Placental pericyte (primary cell): ENCODE data around the gene COPS6. TPM values are rescaled to one million over a fixed set of nuclear protein-coding genes. Genes with fewer than 3 reads are reported as not detected.

ENCODE experiments used
- small RNA-seq: library from RNA; depleted of rRNA; stranded (forward); fragments of <200 nt; gene quantifications from one replicate; pipeline ENCODE3, GENCODE V24; 2012; ENCODE audit warnings: low replicate concordance
- total RNA-seq: library from RNA; depleted of rRNA; stranded (reverse); fragments of >200 nt; gene quantifications from 2 replicates; pipeline ENCODE4 v1.2.3, GENCODE V29; 2012

COPS6 gene
- 122 and 154 TPM in 2 replicates for total RNA-seq

DNA sequence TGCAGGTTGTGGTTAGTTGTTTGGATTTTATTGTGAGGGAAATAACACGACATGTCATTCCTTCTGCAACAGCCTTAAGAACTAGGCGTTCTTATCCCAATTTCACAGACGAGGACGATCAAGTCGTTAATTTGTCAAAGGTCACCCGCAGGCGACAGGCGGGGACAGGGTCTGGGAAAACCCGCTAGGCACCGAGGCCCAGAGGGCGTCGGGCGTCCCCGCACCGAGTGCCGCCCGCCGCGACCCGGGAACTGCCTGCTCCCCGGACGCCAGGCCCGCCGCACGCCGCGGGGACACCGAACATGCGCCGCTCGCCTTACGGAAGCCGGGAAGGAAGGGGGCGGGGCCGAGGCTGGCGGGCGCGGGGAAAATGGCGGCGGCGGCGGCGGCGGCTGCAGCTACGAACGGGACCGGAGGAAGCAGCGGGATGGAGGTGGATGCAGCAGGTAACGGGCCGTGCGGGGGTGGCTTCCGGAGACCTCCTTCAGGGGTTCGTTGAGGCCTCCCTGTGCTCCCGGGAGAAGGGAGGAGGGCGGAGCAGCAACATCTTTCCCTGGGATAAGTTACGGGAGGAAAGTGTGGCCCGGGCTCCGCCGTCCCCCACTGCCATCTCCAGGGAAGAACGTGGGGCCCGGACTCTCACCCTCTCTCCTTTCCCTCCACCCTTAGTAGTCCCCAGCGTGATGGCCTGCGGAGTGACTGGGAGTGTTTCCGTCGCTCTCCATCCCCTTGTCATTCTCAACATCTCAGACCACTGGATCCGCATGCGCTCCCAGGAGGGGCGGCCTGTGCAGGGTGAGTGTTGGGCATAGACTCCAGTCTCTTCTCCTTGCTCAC lies at the start of gene COPS6:
TSS of gene COPS6 (plus strand) at position 349 of the 837 bp plus-strand sequence. CDS start at position 371, 22 bp downstream.

DNA sequence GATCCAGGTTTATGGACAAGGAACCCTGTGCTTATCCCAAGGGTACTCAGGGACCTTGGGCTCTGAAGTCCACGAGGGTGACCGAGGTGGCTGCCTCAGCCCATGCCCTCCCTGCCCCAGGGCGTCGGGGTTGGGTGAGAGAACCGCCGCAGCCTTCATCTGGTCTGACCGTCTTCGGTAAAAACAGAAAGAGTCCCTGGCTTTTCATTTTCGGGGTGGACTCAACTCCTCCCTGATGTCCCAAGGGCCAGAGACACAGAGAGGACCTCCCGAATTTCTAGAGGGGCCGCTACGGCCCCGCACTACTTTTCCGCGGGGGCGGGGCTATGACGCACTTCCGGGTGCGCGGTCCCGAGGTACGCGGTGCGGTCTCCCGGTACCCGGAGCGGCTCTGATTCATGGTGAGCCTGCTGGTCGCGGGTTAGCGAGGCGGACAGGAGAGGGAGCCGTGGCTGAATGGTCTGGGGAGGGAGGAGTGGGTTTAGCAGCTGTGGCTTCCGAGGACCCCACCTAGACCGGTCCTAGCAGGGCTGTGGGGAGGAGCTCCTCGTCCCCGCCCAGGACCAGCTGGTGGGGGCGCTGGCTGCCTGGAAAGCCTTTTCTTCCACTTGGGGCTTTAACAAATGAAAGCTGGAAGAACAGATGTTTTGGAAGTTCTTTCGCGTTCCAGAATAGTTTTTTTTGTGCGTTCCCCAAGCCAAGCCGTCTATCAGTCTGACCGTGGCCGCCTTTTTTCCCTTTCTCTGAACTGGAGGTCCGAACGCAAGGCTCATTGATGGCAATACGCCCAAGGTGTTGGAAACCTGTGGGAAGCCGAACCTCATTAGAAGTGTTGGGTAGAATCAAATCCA lies 39.1 kb upstream of the COPS6 start, which contains the start of gene ZSCAN21:
TSS of gene ZSCAN21 (plus strand) at position 334 of the 851 bp plus-strand sequence. CDS start 7,233 bp downstream, outside the sequence.

DNA sequence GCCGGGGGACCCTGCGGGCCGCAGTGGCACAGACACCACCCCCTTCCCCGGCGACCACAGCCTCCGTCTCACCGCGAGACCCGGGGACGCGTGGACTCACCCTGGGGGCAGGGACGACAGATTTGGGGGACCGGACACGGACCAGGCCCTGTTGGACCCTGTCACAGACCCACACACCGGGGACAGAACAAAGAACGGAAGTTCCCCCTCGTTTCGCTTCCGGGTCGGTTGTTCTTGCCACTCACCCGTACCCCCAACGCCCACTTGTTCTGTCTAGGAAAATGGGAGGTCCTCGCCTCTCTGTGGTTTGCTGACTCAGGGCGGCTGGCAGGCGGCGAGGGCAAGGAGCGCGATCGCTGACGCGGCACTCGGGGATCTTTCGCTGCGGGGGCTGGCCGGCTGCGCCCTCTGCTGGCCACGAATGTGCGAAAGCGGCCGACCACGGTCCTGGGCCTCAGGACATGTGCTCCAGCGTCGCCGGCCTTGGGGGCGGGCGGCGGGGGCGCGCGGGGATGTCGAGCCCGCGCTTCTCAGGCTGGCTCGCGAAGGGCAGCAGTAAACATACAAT lies 7.2 kb upstream of the COPS6 start, which contains the start of gene ZNF3:
TSS of gene ZNF3 (minus strand) at position 189 of the 568 bp plus-strand sequence. CDS start 4,366 bp downstream, outside the sequence.

DNA sequence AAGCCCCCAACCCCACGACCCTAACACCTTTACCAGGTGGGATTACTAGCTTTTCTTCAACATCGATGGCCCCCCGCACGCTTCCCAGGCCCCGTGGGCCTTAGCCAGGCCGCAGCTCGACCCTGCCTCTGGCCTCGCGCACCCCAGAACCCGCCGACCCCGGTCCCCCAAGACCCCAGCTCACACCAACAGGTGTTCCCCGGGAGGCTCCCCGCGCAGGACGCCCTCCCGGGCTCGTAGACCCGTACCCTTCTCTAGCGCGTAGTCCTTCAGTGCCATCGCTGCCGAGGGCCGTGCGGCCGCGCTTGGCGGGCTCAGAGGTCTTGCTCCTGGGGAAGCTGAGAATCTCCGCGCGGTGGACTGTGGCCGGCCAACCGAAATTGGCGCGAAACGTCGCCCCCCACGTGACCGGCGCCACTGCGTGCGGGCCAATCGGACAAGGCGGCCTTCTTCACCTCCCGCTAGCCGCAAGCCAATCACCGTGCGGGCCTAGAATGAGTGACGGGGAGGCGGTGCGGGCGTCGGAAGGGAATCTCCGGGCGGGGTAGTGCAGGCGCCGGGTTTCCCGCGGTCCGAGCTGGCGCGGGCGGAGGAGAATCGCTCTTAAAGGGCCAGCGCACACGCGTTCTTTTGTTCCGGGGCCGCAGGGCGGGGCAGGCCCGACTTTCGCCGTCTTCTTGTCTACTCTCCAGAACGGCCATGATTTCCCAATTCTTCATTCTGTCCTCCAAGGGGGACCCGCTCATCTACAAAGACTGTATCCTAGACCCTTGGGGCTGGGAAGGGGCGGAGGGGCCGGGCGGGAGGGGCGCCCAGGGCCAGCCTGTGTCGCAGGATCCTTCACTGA lies 12.5 kb downstream of the COPS6 start, which contains the start of the genes AP4M1 and MCM7:
TSS of gene AP4M1 (plus strand) at position 628 of the 847 bp plus-strand sequence. CDS start at position 700, 72 bp downstream.
TSS of gene MCM7 (minus strand) at position 382 of the 847 bp plus-strand sequence. CDS start at position 279, 103 bp downstream.

DNA sequence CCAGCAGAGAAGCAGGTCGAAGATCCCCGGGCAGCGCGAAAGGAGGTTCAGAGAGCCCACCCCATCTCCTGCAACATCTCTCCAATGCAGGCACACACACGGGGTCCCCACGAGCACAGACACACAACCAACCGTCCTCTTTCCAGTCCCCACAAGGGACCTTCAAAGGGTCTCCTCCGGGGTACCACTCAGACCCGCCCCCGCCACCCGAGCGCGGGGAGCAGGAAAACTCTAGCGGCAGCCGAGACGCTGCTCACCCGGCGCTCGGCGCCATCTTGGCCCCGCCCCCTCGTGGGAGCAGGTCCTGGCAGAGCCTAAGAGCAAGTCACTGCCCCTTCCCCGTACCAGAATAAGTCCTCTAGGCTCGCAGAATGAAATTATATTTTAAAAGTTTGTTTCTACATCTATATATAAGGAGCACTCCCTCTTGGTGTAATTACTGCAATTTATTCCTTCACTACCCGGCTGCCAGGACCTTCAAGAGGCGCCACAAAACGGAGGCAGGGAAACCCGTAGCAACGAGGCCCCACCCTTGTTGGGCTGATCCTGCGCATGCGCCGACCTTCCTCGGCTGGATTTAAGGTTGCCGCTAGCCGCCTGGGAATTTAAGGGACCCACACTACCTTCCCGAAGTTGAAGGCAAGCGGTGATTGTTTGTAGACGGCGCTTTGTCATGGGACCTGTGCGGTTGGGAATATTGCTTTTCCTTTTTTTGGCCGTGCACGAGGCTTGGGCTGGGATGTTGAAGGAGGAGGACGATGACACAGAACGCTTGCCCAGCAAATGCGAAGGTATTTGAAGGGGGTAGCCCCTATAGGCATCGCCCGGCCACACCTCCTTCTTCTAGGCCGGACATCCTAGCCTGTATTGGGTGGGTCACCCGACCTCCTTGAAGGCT lies 30.6 kb downstream of the COPS6 start, which contains the start of the genes CNPY4 and TAF6:
TSS of gene CNPY4 (plus strand) at position 563 of the 898 bp plus-strand sequence. CDS start at position 674, 111 bp downstream.
TSS of gene TAF6 (minus strand) at position 287 of the 898 bp plus-strand sequence. CDS start 5,149 bp downstream, outside the sequence.

DNA sequence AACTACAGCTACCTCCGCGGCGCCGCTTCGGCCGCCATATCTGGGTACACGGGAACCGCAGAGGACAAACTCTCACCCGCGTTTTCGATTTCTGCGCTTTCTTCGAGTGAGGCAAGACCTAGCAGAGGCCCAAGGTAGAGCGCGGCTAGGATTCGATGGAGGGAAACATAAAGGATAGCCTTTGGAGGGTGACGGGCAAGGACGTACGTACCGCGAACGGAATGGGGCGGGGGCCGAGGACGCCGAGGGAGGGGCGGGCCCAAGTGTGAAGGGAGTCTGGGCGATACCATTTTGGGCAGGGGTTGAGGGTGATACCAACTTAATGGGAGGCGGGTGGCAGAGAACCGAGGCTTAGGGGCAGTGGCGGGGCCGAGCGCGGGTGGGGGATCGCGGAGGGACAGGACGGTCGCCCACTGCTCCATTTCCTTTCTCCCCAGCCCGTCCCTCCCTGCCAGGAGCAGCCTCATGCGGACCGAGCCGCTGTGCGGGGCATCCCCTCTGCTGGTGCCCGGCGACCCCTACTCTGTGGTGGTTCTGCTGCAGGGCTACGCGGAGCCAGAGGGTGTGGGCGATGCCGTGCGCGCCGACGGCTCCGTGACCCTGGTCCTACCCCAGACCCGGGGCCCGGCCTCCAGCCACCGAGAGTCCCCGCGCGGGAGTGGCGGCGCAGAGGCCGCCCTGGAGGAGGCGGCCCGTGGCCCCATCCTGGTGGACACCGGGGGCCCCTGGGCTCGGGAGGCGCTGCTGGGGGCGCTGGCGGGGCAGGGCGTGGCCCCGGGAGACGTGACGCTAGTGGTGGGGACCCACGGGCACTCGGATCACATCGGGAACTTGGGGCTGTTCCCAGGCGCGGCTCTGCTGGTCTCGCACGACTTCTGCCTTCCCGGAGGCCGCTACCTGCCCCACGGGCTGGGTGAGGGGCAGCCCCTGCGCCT lies 38.4 kb downstream of the COPS6 start, which contains the start of gene MBLAC1:
TSS of gene MBLAC1 (plus strand) at position 37 of the 935 bp plus-strand sequence. CDS start at position 466, 429 bp downstream.

Small RNA genes within 50 kb of the gene (small RNA-seq; reads per million reads assigned to genes)
- gene MIR106B (3,984 reads per million, percentile 100 among the genes with 10 or more reads in this experiment), gene MIR25 (1,147 reads per million, percentile 100 among the genes with 10 or more reads in this experiment), gene MIR93 (4,058 reads per million, percentile 100 among the genes with 10 or more reads in this experiment)

Other genes starting within 250 kb of the COPS6 start
- gene OR2AE1, start 211.9 kb upstream of the COPS6 start, total RNA-seq: 0.66 TPM in 1 of 2 replicates, not detected in the other
- 12.9 and 26.9 TPM in 2 replicates for gene TRIM4, start 169.4 kb upstream of the COPS6 start, total RNA-seq
- gene GJC3, start 159.3 kb upstream of the COPS6 start, total RNA-seq: not detected in 2 replicates
- gene AZGP1, start 112.9 kb upstream of the COPS6 start, total RNA-seq: not detected in 2 replicates
- 31.9 and 33.3 TPM in 2 replicates for gene ZKSCAN1, start 73.4 kb upstream of the COPS6 start, total RNA-seq
- 7.9 and 10.5 TPM in 2 replicates for gene ZSCAN21, start 39.2 kb upstream of the COPS6 start, total RNA-seq
- gene ZNF3, start 7.2 kb upstream of the COPS6 start, total RNA-seq: 31.7 and 41.1 TPM in 2 replicates
- 24.1 and 179 TPM in 2 replicates for gene MCM7, start 12.4 kb downstream of the COPS6 start, total RNA-seq
- 26.7 and 26.9 TPM in 2 replicates for gene AP4M1, start 12.7 kb downstream of the COPS6 start, total RNA-seq
- gene TAF6, start 30.4 kb downstream of the COPS6 start, total RNA-seq: 43.8 and 74.3 TPM in 2 replicates
- 19.3 and 30.9 TPM in 2 replicates for gene CNPY4, start 30.7 kb downstream of the COPS6 start, total RNA-seq
- gene MBLAC1, start 38.0 kb downstream of the COPS6 start, total RNA-seq: 2.6 and 2.9 TPM in 2 replicates
- gene LAMTOR4, start 59.9 kb downstream of the COPS6 start, total RNA-seq: 41.8 and 67.4 TPM in 2 replicates
- 10.9 and 12.7 TPM in 2 replicates for gene TRAPPC14, start 69.8 kb downstream of the COPS6 start, total RNA-seq
- gene GAL3ST4, start 79.6 kb downstream of the COPS6 start, total RNA-seq: 2.2 and 2.6 TPM in 2 replicates
- gene GPC2, start 88.4 kb downstream of the COPS6 start, total RNA-seq: 0.66 and 1.9 TPM in 2 replicates
- 0.44 and 1.1 TPM in 2 replicates for gene STAG3, start 88.9 kb downstream of the COPS6 start, total RNA-seq
- not detected in 2 replicates for gene PVRIG, start 131.0 kb downstream of the COPS6 start, total RNA-seq
- gene SPDYE3, start 218.7 kb downstream of the COPS6 start, total RNA-seq: not detected in 2 replicates